Sigmoid colon (tissue), 4 donors: Measurements from ENCODE around the gene SHF.

ENCODE experiments used
- CTCF ChIP-seq, 4 experiments: fragments of 450-650 bp in 3 of 4; fragments of 200-600 bp in 1 of 4; IDR thresholded peaks; one replicate each; pipeline ENCODE4 v1.5.1; 2016 to 2019; ENCODE audit warnings: antibody characterized with exemption in 4 of 4, mild to moderate bottlenecking in 3 of 4, moderate library complexity in 2 of 4
- POLR2A ChIP-seq, 2 donors: fragments of 450-650 bp; IDR thresholded peaks; one replicate each; pipeline ENCODE4 v1.6.1; 2016; ENCODE audit warnings: antibody characterized with exemption in 2 of 2, mild to moderate bottlenecking in 2 of 2, moderate library complexity in 2 of 2
- POLR2AphosphoS5 ChIP-seq, 4 donors: sonication (generic); formaldehyde crosslinking; IDR thresholded peaks; one replicate each; pipeline ENCODE4 v1.6.1; 2017; ENCODE audit warnings: antibody characterized with exemption in 4 of 4

- no peak for TF ChIP-seq POLR2A (IDR thresholded peaks at IDR 0.05)
- no peak for TF ChIP-seq CTCF (IDR thresholded peaks at IDR 0.05)
- no peak for TF ChIP-seq POLR2AphosphoS5 (IDR thresholded peaks at IDR 0.05)
Measured at GRCh38 chr15:45165536-45165935, 22.2 kb downstream of the SHF start.
